HepG2 (cell line): Measurements from ENCODE around the gene ZNF146. TPM values are rescaled to one million over a fixed set of nuclear protein-coding genes. Genes with fewer than 3 reads are reported as not detected.

ENCODE experiments used
- E2F1 ChIP-seq: sonication (generic); formaldehyde crosslinking; IDR thresholded peaks from 2 replicates; pipeline ENCODE4 v1.5.0; 2020; ENCODE audit warnings: missing genetic modification reagents
- FOXK2 ChIP-seq: fragments of 450-650 bp; IDR thresholded peaks from 2 replicates; pipeline ENCODE4 v1.6.1; 2016
- IRF2 ChIP-seq: IDR thresholded peaks from 2 replicates; pipeline ENCODE4 v1.6.1; 2018; ENCODE audit warnings: missing genetic modification reagents, missing compliant biosample characterization
- MIER3 ChIP-seq: IDR thresholded peaks from 2 replicates; pipeline ENCODE4 v1.6.1; 2016; ENCODE audit warnings: missing compliant biosample characterization, borderline replicate concordance
- MXI1 ChIP-seq: IDR thresholded peaks from 3 replicates; pipeline ENCODE4 v1.6.1; 2012; ENCODE audit warnings: low read depth, low read length, inconsistent platforms, borderline replicate concordance
- PHB2 ChIP-seq: fragments of 450-650 bp; IDR thresholded peaks from 2 replicates; pipeline ENCODE4 v1.6.1; 2018; ENCODE audit not compliant: partially characterized antibody
- TOE1 ChIP-seq: sonication (generic); formaldehyde crosslinking; IDR thresholded peaks from 2 replicates; pipeline ENCODE4 v1.4.0; 2020; ENCODE audit warnings: mild to moderate bottlenecking, missing genetic modification reagents
- ZBTB34 ChIP-seq: sonication (generic); formaldehyde crosslinking; IDR thresholded peaks from 2 replicates; pipeline ENCODE4 v1.8.0; 2022; ENCODE audit warnings: mild to moderate bottlenecking, missing genetic modification reagents
- ZFP36L1 ChIP-seq: sonication (generic); formaldehyde crosslinking; IDR thresholded peaks from 2 replicates; pipeline ENCODE4 v1.8.0; 2022; ENCODE audit warnings: mild to moderate bottlenecking, missing genetic modification reagents, moderate library complexity
- ZNF138 ChIP-seq: sonication (generic); formaldehyde crosslinking; IDR thresholded peaks from 2 replicates; pipeline ENCODE4 v1.5.0; 2020; ENCODE audit warnings: mild to moderate bottlenecking, low read depth, missing genetic modification reagents
- ZNF503 ChIP-seq: sonication (generic); formaldehyde crosslinking; IDR thresholded peaks from 2 replicates; pipeline ENCODE4 v1.4.0; 2020; ENCODE audit warnings: missing genetic modification reagents
- ZNF646 ChIP-seq: sonication (generic); formaldehyde crosslinking; IDR thresholded peaks from 2 replicates; pipeline ENCODE4 v1.9.0; 2021; ENCODE audit warnings: mild to moderate bottlenecking, missing genetic modification reagents
- ZNF660 ChIP-seq: sonication (generic); formaldehyde crosslinking; IDR thresholded peaks from 2 replicates; pipeline ENCODE4 v1.5.1; 2020; ENCODE audit warnings: mild to moderate bottlenecking, low read depth, missing genetic modification reagents, borderline replicate concordance
- ZNF713 ChIP-seq: sonication (generic); formaldehyde crosslinking; IDR thresholded peaks from 2 replicates; pipeline ENCODE4 v1.4.0; 2020; ENCODE audit warnings: mild to moderate bottlenecking, missing genetic modification reagents
- polyA plus RNA-seq, 8 experiments: library from polyadenylated mRNA; depleted of rRNA in 3 of 8; stranded (reverse) in 7 of 8; unstranded in 1 of 8; fragments of >200 nt; fragmentation: Illumina TruSeq in 4 of 8; extraction: Trizol in 4 of 8; gene quantifications; 2 replicates each; pipeline versions ENCODE4 v1.2.1 to v1.2.3, GENCODE V29; 2011 to 2016; ENCODE audit warnings: low read depth in 4 of 8, missing spikeins in 1 of 8, mixed read lengths in 1 of 8; ENCODE audit not compliant: insufficient read depth in 1 of 8
- total RNA-seq, 5 experiments: library from RNA; depleted of rRNA; stranded (reverse); fragments of >200 nt; fragmentation: Illumina TruSeq; extraction: Trizol; gene quantifications; 2 replicates each; pipeline ENCODE4 v1.2.3, GENCODE V29; 2016; ENCODE audit warnings: low read depth in 1 of 5

ZNF146 gene
- total and polyA plus RNA-seq, 2 of the 13 experiments (the other 11 are each of a cell fraction or from before 2014, with no cell fraction given) = 28.4 to 52.7 TPM

GRCh38 chr19:36214386-36215275 lies at the start of gene ZNF146, which contains the start of gene ZNF565 (continued):
- TF ChIP-seq ZNF503 (peak; percentile 49), E2F1 (CRISPR knock-in tag) (peak; percentile 61), FOXK2 (no peak; the same call in 1 of the 2 replicates), MIER3 (no peak), ZFP36L1 (CRISPR knock-in tag) (0 out of 2 replicates have a peak, but pooled peaks have one; percentile 66), PHB2 (no peak), ZNF138 (CRISPR knock-in tag) (peak; percentile 90; the same call in 1 of the 2 replicates), IRF2 (CRISPR knock-in tag) (peak; percentile 73; the same call in 1 of the 2 replicates), MXI1 (peak; percentile 98; the same call in 2 of the 3 replicates), ZNF646 (peak; percentile 97; the same call in 1 of the 2 replicates), ZNF660 (no peak), TOE1 (peak; percentile 35; the same call in 1 of the 2 replicates), ZNF713 (CRISPR knock-in tag) (peak; percentile 20; the same call in 1 of the 2 replicates), ZBTB34 (CRISPR knock-in tag) (no peak)
